Measurements from ENCODE around the gene TNRC6B.
"Not testable (repeated sequence)": the region's sequence is repeated elsewhere in the genome, so short reads cannot be mapped to it uniquely, and the experiment has no call there.

Gene TNRC6B

DNA sequence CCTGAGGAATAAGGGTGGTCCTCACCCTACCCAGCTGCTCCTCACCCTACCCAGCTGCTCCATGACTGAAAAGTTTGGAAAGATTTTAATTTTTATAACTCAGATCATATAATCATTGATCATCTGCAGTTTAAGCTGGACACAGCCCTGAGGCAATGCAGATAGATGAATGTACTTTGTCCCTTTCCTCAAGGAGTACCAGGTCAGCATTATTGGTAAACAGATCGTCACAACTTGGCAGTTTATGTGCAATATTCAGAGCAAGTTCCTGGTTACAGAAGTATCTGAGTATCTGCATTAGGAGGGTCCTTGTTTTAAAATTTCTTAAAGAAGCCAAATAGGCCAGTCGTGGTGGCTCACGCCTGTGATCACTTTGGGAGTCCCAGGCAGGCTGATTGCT lies 3.6 kb downstream of the TNRC6B start:
- no peak for DNase-seq (ENCODE audit: low read depth, low spot score)

GRCh38 chr22:40182231-40182835 lies 4.6 kb downstream of the TNRC6B start:
- DNase-seq (ENCODE audit: low read depth, low spot score), result no peak

- DNase-seq (ENCODE audit: low read depth, low spot score), result no peak
Observed at GRCh38 chr22:40183029-40183581, 5.4 kb downstream of the TNRC6B start.

GRCh38 chr22:40183603-40184002 lies 5.9 kb downstream of the TNRC6B start:
- not testable (repeated sequence) for DNase-seq (ENCODE audit: low read depth, low spot score)

GRCh38 chr22:40187389-40187788 lies 9.7 kb downstream of the TNRC6B start:
- no peak for DNase-seq (ENCODE audit: low read depth, low spot score)

- no peak for DNase-seq (ENCODE audit: low read depth, low spot score)
Observed at GRCh38 chr22:40189997-40190396, 12.3 kb downstream of the TNRC6B start.

- no peak for DNase-seq (ENCODE audit: low read depth, low spot score)
Observed at GRCh38 chr22:40190501-40190900, 12.8 kb downstream of the TNRC6B start.

DNA sequence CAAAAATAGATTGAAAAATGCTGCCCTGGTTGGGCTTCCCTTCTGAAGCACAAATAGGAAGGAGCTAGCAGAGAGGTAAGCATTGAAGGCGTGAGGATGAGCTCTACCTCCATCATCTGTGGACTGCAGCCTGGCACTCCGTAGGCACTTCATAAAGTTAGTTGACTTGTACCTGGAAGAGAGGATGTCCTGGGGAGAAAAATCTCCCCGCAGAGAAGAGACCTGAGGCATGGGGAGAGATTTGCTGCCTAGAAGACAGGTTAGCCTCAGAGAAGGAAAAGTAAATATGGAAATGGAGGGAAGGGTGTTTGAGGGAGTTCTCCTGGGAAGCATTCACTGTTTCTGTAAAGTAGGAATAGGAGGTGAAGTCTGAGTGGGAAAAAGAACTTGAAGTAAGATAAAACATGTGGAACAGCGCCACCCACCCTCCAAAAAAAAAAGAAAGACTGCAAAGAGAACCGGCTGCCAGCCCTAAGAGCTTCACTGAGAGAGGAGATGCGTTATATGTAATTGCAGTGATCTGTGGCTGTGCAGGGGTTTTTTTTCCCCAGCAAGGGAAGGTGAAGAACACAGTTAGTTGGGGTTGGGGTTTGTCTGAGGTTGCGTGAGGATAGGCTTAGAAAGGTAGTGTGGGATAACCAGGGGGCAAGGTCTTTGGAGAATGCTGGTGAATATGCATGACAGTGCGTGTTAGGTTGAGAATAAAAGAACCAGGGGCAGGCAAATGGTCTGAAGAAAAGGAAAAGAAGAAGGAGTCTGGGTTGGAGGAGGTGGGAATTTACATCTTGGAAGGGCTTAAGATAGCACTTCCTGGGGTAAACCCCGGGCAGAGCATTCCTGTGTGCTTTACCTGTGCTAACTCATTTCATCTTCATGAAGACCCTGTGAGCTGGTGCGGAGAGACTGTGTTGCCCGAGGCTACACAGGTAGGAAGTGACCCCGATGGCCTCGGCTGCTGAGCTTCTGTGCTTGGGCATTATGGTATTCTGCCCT lies 16.0 kb downstream of the TNRC6B start:
- DNase-seq (ENCODE audit: low read depth, low spot score), result no peak

GRCh38 chr22:40194656-40195055 lies 16.9 kb downstream of the TNRC6B start:
- no peak for DNase-seq (ENCODE audit: low read depth, low spot score)

- DNase-seq (ENCODE audit: low read depth, low spot score), result no peak
Observed at GRCh38 chr22:40196628-40197360, 19.1 kb downstream of the TNRC6B start.

- DNase-seq (ENCODE audit: low read depth, low spot score), result not testable (repeated sequence)
Observed at GRCh38 chr22:40197421-40197820, 19.7 kb downstream of the TNRC6B start.

DNA sequence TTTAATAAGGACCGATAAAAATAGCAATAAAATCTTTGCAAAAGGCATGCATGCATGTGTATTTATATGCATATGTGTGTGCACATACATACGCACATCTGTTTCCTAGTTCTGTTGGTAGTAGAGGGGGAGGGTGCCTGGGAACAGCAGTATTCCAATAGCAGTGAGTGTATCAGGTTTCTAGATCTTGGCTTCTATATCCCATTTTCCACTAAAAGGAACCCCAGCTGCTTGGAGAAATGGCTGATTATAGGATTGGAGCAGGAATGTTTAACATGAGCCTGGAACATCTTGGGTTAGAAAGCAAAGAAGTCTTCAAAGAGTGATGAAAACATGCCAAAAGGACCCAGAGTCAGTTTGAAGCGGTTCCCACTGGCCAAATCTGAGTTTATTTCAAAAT lies 21.0 kb downstream of the TNRC6B start:
- DNase-seq (ENCODE audit: low read depth, low spot score), result no peak

DNA sequence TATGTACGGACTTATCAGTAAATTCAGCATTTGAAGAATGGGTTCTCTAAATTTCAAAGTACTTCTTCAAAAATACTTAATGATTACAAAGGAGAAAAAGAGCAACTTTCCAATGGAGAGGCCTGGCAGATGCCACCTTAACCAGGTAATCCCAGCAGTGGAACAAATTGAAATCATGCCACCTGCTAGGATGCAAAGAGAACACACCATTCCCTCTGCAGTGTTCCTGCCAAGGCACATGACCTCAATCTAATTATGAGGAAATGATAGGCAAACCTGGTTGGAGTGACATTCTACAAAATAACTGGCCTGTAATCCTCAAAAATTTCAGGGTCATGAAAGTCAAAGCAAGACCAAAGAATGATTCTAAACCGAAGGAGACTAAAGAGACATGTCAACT lies 21.5 kb downstream of the TNRC6B start:
- no peak for DNase-seq (ENCODE audit: low read depth, low spot score)

DNA sequence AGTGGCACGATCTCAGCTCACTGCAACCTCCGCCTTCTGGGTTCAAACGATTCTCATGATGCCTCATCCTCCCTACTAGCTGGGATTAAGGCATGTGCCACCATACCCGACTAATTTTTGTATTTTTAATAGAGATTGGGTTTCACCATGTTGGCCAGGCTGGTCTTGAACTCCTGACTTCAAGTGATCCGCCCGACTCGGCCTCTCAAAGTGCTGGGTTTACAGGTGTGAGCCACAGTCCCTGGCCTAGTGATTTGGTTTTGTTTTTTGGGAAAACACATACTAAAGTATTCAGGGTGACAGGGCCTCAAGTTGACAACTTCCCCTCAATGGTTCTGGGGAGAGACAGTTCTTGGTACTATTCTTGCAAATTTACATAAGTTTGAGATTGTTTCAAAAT lies 22.1 kb downstream of the TNRC6B start:
- no peak for DNase-seq (ENCODE audit: low read depth, low spot score)

- no peak for DNase-seq (ENCODE audit: low read depth, low spot score)
Observed at GRCh38 chr22:40200795-40201530, 23.2 kb downstream of the TNRC6B start.

DNA sequence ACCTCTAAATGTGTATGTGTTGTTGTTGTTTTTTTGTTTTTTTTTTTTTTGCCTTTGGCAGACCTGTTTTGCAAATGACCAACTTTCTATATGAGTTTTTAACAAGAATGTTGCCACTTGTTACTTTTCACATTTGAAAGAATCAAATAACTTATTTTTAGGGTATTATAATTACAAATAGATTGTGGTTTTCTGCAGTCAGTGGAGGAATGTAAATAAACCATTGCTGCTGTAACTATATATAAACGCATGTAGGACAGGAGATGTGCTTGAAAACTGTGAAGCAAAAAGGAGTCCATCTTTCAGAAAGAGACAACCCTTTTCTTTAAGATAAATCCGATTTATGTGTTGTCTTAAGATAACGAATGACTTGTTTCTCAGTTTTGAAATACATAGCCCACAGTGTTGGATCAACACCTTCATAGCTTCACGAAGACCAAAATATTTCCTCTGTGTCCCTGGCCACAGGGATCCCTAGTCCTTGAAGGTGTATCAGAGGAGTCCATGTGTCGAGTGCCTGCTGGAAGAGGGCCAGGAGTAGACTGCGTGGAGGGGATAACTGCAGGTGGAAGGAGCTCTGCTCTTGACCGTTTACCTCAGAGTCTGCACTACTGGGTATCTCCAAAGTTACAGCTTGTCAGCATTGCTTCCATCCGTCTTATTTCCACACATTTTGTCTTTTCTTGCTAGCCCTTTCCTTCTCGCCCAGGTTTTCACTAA lies 24.7 kb downstream of the TNRC6B start:
- no peak for DNase-seq (ENCODE audit: low read depth, low spot score)

- no peak for DNase-seq (ENCODE audit: low read depth, low spot score)
Observed at GRCh38 chr22:40203572-40203971, 25.8 kb downstream of the TNRC6B start.

GRCh38 chr22:40204321-40205116 lies 26.8 kb downstream of the TNRC6B start:
- DNase-seq (ENCODE audit: low read depth, low spot score), result no peak

DNA sequence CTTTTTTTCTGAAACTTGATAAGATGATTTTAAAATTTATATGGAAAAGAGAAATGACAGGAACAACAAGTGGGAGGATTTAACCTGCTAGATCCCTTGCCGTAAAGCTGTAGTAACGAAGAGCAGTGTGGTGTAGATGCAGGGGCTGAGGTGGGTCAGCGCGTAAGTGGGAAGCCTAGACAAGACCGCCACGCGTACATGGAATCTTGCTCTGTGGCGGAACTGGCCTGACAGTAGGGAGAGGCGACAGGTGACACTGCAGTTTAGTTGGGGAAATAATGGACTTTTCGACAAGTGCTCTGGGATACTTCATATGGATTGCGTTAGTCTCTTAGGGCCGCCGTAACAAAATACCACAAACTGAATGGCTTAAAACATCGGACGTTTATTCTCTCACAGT lies 28.8 kb downstream of the TNRC6B start:
- DNase-seq (ENCODE audit: low read depth, low spot score), result no peak

DNA sequence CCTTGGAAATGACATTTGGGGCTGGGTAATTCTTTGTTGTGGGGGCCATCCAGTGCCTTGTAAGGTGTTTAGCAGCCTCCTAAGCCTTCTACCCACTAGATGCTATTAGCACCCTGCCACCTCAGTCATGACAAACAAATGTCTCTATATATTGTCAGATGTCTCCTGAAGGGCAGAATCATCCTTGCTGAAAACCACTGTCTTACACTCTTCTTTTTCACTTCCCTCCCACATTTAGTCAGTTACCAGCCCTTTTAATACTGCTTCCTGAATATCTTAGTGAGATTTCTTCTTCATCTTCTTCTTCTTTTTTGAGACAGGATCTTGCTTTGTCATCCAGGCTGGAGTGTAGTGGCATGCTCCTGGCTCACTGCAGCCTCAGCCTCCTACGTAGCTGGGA lies 33.1 kb downstream of the TNRC6B start:
- no peak for DNase-seq (ENCODE audit: low read depth, low spot score)

All from activated CD4-positive, CD25-positive, alpha-beta regulatory T cell treated with anti-CD3 and anti-CD28 coated beads, Interleukin-2, amount 50 U/mL, for 16 hours (primary cell).